Renal cortical epithelial cell (primary cell): Measurements from ENCODE around the gene CXCL6. TPM values are rescaled to one million over a fixed set of nuclear protein-coding genes. Genes with fewer than 3 reads are reported as not detected.

Experiments used
- DNase-seq: peaks from one replicate; pipeline ENCODE4 v3.0.0-alpha.2; 2011; ENCODE audit warnings: low read depth
- total RNA-seq: library from RNA; depleted of rRNA; stranded (reverse); fragments of >200 nt; gene quantifications from 2 replicates; pipeline ENCODE4 v1.2.3, GENCODE V29; 2014

Gene CXCL6
- total RNA-seq, 1 donor from 2014 or later: 139 TPM

DNA sequence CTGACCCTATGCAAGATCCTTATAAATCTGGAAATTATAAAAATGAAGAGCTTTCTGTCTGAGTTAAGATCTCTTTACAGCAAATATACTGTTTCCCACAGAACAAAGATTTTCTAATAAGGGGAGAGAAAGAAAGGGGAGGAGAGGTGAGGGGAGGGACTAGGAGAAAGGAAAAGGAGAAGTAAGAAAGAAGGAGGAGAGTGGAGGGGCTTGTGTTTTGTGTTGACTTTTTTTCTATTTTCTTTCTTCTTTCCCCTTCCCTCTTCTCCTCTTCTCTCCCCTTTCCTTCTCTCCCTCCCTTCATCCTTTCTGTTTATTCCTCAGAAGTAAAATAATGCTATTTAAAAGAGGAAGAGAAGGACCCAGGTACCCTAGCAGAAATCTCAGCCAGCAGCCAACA, 6.2 kb downstream of the CXCL6 start:
- DNase-seq: no peak

GRCh38 chr4:73843369-73843768, 6.9 kb downstream of the CXCL6 start:
- peak; percentile 73 for DNase-seq

- peak; percentile 78 for DNase-seq
Measured at GRCh38 chr4:73844345-73844744, 7.9 kb downstream of the CXCL6 start.

GRCh38 chr4:73844806-73845205, 8.3 kb downstream of the CXCL6 start:
- no peak for DNase-seq

DNA sequence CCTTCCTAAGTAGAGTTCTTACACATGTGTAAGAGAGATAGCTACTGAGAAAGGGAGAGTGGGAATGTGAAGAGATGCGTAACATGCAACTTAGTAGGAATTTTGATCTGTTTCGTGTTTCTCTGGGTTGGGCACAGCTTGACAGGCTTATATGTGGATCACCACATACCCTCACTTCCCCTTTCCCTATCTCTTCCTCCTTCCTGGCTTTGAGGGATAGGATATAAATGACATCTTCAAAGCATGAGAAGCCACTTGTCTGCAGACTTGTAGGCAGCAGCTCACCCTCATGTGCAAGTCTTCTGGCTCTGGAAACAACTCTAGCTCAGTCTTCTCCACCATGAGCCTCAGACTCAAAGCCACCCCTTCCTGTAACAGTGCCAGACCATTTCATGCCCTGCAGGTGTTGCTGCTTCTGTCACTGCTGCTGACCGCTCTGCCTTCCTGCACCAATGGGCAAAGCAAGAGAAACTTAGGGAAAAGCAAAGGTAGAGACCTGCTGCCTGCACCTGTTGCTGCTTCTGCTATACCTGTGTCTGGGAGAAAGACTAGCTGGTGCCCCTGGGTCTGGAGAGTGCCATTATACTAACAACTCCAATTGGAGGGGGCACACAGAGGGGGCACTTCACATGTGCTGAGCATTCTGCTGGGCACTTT, 11.2 kb downstream of the CXCL6 start:
- no peak for DNase-seq

DNA sequence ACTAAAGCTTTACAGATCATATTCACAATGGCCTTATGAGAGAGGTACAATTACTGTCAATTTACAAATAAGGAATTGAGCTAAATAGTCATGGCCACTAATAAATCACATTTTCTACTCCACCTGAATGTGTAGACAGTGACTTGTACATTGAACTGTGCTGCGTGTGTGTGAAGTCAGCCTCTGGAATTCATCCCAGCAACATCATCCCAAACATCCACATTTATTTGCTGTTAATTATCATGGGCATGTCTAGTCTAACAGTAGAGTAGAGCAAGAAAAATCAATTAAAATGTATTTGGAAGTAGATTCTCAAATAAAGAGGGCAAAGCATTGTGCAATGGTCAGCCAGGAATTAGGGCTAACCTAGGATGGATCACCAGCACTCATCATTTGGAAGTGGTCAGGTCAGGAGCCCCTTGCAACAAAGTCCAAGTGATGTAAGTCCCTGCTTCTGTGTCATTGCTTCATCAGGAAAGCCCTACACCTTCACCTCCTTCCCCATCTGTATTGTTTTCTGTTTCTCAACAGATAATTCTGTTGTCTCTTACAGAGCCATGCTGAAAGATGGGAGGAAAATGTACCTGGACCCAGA, 11.8 kb downstream of the CXCL6 start:
- no peak for DNase-seq

DNA sequence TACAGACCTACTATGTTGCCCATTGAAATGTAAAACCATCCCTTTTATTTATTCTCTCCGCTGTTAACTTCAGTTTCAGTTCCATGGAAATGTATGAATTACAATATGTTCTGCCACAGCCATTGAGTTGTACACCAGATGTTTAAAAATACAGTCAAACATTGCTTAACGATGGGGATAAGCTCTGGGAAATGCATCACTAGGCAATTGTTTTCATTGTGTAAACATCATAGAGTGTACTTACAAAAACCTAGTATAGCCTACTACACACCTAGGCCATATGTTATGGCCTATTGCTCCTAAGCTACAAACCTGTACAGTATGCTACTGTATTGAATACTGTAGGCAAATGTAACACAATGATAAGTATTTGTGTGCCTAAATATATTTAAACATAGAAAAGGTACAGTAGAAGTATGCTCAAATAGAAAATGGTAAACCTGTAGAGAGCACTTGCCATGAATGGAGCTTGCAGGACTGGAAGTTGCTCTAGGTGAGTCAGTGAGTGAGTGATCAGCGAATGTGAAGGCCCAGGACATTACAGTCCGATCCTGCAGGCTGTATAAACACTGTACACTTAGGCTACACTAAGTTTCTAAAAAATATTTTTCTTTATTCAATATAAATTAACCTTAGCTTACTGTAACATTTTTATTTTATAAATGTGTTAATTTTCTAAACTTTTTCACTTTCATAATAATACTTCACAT, 13.9 kb downstream of the CXCL6 start:
- no peak for DNase-seq

DNA sequence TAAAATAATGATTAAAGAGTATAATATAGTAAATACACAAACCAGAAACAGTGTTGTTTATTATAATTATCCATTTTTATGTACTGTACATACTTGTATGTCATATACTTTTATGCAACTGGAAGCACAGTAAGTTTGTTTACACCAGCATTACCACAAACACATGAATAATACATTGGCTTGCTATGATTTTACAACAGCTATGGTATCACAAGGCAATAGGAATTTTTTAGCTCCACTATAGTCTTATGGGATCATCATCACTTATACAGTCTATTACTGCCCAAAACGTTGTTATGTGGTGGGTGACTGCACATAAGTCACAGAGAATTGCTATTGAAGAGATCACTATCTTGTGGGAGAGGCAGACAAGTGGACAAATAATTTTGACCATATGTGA, 14.8 kb downstream of the CXCL6 start:
- DNase-seq: no peak

DNA sequence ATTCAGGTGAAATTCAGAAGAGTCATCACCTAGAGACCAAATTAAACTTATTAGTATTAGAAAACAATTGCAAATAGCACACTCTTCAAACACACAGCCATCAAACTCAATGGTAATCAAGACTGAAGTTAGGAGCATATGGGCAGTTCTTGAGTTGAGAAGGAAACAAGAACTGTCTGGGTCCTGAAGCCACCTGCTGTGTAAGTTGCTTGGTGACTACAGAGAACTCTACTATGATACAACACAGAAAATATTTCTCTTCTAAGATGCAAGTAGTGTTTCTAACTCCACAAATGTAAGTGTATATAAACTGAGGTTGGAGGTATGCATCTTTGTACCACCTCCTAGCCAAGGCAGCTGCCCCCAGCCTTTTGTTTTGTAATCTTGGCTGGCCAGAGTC, 16.3 kb downstream of the CXCL6 start:
- DNase-seq: no peak

- DNase-seq: no peak
Measured at GRCh38 chr4:73853246-73853704, 16.8 kb downstream of the CXCL6 start, which contains the start of gene PF4V1. Gene PF4V1 (plus strand): TSS chr4:73853296. CDS start chr4:73853363, 67 bp downstream.

GRCh38 chr4:73853718-73854473, 17.4 kb downstream of the CXCL6 start:
- no peak for DNase-seq

DNA sequence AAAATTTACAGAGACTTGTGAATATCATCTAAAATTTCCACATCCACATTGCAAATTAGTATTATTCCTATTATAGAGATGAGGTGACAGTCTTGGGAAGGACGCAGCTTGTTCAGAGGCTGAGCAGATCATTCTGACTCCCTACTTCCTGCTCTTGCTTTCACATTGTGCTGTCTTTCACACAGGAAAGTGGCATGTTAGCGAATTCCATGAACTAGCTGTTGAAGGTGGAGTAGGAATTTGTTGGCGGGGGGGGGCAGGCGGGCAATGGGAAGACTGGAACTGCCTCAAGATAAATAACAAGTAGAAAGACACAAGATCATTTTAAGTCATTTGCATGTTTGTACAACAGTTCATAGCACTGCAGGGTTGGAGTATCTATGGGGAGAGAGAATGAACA, 18.9 kb downstream of the CXCL6 start:
- peak; percentile 80 for DNase-seq

GRCh38 chr4:73856518-73856917, 20.0 kb downstream of the CXCL6 start:
- DNase-seq: peak; percentile 95

DNA sequence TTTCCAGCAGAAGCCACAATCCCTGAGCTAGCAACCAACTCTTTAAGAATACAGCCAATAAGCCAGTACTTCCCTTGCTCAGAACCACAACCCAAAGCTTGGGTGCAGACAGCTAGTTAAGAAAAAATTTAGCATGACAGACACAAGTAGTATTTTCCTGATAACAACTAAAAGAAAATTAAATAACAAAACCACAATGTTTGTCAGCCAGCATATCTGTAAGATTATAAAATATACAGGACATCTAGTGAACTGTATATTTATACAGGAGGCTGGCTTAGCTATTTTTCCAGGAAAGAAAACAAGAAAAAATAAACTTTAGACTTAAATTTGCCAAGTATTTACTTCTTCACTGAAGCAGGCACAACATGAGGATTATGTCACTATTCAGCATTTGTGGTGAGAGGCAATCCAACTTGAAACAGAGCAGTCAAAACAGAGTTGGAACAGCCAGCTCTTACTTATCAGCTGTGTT, 23.2 kb downstream of the CXCL6 start:
- DNase-seq: peak; percentile 73

DNA sequence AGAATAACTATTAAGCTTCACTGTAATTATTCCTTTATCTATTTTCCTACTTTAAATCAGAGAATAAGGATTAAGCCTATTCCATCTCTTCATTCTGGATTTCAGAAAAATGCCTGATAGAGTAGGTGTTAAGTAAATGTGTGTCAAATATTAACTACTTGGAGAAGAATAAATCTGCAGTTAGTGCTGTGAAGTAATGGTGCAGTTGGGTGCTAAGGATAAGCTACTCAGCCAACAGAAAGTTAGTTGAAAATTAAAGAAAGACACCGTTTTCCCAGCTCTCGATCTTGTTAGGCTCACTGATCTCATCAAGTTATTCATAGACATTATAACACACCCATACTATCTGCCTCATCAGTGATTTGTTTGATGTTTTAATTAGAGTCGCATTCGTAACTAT, 23.7 kb downstream of the CXCL6 start:
- DNase-seq: peak; percentile 86

GRCh38 chr4:73860917-73861316, 24.4 kb downstream of the CXCL6 start:
- no peak for DNase-seq

DNA sequence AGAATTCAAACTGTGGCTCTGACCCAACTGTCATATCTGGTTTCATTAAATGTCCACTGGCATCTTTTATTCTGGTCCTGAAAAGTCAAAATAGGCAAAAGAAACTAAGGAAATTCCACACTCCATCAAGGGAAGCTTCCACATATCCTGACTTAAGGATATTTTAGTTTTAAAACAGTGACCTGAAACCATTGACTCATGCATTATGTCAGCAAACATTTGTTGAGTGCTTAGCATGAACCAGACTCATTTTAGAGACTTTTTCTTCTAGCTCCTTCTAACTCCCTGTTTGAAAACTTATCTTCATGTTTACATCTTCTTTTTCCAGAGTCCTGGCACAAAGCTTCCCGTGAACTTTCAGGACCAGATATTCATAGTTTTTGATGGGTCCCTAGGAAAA, 25.8 kb downstream of the CXCL6 start:
- DNase-seq: peak; percentile 49

DNA sequence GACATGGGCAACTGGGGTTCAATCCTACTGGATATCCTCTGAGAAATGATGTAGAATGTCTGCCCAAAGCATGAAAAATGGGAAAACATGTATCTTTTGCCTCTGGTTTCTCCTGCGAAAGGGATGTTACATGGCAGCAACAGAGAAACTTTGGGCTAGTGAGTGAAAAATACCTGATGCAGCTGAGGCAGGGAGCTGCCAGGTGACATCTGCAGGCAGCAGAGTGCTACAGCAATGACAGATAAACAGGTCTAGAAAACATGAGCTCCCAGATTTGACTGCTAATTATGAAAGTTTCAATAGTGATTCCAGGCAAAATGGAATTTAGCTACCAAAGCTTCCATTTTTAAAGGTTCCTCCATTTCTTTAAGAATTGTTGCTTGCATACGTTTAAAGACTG, 27.9 kb downstream of the CXCL6 start:
- peak; percentile 65 for DNase-seq

DNA sequence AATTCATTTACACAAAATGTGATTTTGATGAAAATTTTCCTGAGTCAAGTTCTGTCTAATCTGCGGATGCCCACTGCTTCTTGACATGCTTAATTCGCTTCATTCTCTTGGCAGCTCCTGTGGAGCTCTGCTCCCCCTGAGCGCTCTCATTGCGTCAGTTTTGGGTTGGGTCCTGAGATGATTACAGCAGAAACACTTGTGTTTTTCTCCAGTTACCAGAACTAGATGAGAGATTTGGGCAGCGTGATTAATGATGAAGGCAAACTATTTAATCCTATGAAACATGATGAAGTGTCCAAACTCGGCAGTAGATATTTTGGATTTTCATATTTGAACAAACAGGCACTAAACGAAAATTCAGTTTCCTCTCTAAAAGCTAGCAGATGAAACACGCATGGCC, 28.5 kb downstream of the CXCL6 start:
- DNase-seq: no peak

GRCh38 chr4:73865431-73866096, 29.1 kb downstream of the CXCL6 start:
- no peak for DNase-seq

- peak; percentile 46 for DNase-seq
Measured at GRCh38 chr4:73866246-73866645, 29.8 kb downstream of the CXCL6 start.

DNA sequence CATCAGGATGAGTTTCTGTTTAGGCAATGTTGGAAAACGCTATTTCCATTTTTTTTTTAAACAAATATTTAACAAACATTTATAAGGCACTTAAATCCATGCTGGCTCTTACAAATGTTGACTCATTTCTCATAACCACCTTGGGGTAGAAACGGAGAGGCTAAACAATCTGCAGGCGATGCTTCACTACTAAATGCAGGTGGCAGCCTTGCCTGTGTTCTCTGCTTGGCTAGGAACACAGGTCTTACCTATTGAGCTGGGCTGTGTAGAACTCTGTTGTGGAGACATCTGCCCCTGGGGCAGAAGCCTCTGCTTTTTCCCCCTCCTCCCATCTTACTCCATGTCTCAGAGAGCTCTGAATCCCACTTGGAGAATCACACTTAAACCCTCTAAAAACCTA, 31.3 kb downstream of the CXCL6 start:
- peak; percentile 91 for DNase-seq
